NCI-H510A treated with DMSO at 0.1 percent for 48 hours (cell line): ENCODE results near the gene PADI4.
A peak's percentile ranks its signal among the peaks of the same experiment; 100 is the strongest.

Experiments used
- DNase-seq: peaks from one replicate; lab custom pipeline; 2025; lab: John Stamatoyannopoulos, UW

PADI4 gene

DNA sequence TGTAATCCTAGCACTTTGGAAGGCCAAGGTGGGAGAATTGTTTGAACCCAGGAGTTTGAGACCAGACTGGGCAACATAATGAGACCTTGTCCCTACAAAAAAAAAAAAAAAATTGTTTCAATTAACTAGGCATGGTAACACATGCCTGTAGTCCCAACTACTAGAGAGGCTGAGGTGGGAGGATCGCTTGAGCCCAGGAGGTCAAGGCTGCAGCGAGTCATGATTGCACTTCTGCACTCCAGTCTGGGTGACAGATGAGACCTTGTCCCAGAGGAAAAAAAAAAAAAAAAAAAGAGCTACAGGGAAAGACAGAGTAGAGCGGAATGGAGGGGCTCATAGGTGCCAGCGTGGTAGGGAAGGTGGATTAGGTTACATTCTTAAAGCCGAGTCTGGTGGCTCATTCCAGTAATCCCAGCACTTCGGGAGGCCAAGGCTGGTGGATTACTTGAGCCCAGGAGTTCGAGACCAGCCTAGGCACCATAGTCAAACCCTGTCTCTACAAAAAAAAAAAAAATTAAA, 43.0 kb downstream of the PADI4 start:
- DNase-seq: no peak

DNA sequence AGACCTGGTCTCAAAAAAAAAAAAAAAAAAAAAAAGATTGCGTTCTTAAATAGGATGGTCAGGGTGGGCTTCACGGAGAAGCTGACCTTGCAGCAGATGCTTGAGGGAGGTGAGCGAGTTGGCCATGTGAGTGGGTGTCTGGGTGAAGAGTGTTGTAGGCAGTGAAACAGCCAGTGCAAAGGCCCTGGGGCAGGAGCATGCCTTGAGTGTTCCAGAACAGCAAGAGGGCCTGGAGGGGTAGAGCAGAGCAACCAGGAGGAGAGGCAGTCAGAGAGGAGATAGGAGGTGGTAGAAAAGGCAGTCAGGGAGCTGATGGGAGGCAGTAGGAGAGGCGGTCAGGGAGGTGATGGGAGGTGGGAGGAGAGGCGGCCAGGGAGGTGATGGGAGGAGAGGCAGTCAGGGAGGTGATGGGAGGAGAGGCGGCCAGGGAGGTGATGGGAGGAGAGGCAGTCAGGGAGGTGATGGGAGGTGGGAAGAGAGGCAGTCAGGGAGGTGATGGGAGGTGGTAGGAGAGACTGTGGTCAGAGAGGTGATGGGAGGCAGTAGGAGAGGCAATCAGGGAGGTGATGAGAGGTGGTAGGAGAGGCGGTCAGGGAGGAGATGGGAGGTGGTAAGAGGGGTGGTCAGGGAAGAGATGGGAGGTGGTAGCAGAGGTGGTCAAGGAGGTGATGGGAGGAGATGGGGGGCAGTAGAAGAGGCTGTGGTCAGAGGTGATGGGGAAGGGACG, 43.8 kb downstream of the PADI4 start:
- no peak for DNase-seq

DNA sequence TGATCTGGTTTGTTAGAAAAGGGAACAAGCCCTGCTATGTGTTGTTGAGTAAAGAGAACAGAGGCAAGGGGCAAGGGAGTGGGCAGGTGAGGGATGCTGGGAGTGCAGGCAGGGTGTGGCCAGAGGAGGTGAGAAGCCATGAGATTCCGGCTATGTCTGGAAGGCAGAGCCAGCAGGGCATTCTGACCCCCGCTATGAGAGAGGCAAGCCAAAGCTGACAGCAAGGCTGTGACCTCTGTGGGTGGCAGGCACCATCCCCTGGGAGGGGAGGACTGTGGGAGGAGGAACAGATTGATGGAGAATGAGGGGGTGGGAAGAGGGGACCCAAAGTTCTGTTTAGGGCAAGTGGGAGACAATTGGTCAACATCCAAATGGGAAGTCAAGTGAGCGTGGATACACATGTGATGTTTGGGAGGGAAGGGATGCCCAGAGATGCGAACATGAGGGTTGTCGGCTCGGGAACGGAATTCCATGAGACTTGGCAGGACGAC, 44.5 kb downstream of the PADI4 start:
- no peak for DNase-seq

DNA sequence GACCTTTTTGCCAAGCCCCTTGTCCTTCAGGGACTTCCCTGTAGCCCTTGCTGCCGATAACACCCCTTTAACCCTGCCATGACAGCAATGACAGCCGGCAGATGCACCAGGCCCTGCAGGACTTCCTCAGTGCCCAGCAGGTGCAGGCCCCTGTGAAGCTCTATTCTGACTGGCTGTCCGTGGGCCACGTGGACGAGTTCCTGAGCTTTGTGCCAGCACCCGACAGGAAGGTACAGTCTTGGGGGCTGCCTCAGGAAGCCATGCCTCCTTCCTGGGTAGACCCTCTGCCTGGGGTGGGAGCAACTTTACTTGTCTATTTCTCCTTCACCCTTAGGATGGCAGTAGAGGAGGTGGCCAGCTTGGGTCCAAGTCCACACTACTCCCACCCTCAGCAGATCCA, 47.9 kb downstream of the PADI4 start:
- no peak for DNase-seq

DNA sequence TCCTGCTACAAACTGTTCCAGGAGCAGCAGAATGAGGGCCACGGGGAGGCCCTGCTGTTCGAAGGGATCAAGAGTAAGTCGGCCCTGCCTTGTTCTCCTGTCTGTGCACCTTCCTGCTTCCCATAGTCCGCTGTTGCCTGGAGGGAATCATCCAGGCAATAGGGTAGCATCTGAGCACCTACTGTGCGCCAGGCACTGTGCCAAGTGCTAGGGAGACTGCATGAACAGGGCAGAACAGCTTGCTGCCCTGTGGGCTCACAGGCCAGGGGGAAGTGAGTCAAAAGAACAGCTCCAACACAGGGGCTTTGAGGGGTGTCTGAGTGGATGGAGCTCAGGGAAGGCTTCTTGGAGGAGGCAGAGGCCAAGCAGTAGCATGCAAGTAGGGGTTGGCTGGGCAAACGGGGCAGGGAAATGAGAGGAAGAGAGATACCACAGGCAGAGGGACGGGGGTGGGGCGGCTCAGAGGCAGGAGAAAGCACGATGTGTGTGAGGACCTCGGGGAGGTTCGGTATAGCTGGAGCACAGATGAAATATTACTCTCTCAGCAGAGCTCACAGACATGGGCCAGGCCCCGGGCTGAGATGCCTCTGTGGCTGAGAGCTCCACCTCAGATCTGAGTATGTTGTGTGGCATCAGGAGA, 48.5 kb downstream of the PADI4 start:
- DNase-seq: no peak

DNA sequence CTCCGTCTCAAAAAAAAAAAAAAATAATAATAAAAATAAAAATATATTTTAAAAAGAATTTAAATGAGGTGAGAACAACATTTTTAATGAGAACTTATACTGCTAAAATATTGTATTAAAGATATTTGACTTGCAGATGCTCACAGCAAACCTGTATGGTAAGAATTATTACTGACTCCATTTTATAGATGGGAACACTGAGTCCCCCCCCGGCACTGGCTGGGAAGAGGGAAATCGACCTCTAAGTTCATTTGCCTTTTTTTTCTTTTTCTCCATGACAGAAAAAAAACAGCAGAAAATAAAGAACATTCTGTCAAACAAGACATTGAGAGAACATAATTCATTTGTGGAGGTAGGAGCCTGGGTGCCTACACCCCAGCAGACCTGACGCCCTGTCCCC, 50.6 kb downstream of the PADI4 start:
- DNase-seq: no peak

DNA sequence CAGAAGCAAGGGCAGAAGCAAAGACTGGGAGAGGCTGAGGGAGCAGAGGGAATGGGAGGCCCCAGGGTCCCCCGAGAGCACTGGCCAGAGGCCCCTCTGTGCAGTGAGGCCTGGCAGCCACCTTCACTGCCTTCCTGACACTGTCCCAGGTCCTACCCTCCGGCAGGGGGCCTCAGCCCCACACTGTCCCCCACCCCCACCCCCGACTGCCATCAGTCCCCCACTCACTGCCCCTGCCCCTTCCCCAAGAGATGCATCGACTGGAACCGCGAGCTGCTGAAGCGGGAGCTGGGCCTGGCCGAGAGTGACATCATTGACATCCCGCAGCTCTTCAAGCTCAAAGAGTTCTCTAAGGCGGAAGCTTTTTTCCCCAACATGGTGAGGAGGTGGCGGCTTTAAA, 51.0 kb downstream of the PADI4 start:
- no peak for DNase-seq

DNA sequence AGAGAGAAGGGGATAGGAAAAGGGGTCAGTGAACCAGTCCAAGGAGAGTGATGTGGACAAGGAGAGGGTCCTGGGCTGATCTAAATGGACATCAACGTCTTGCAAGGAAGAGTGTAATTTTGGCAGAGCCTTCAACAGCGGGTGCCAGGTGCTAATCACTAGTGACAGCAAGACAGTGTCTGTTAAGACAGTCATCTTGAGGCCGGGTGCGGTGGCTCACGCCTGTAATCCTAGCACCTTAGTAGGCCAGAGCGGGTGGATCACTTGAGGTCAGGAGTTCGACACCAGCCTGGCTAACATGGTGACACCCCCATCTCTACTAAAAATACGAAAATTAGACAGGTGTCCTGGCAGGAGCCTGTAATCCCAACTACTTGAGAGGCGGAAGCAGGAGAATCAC, 51.8 kb downstream of the PADI4 start:
- DNase-seq: no peak

DNA sequence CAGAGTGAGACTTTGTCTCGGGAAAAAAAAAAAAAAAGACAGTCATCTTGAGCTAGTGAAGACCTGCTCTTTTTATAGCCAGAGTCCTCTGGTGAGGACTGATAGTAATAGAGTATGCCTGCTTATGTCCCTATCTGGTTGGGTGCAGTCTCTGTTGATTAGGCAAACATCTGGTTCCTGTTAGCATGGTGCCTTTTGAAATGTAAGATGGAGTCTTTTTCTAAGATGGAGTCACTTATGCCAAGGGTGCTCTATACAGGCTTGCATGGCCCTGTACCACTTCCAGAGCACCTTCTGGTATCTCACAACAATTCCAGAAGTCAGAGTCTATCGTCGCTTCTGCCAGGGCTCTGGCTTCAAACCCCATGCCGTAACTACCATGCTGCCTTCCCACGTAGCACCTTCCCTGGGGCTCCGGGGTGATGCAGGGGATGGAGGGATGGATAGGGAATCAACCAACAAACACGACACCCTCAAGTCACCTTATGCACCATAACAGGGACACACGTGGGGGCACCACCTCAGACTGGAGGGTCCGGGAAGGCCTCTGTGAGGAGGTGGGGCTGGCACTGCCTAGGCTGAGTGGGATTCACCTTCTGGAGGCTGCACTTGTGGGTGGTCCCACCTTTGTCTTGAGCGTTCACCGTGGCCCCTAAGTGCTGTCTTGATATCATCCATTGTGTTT, 52.4 kb downstream of the PADI4 start:
- no peak for DNase-seq

DNA sequence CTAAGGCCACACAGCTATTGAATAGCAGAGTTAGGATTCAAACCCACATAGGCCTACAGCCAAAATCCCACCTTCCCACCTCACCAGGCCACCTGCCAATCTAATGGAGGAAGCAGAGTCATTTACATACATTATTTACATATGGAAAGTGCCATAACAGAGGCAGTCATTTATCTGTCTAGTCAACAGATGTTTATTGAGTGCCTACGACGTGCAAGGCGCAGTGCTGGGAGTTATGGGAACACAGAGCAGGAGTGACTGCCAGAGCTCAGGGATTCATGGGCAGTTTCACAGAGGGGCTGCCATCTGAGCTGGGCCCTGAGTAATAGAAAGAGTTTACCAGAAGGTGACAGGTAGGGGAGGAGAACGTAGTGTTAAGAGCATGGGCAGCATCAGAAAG, 53.7 kb downstream of the PADI4 start:
- no peak for DNase-seq

DNA sequence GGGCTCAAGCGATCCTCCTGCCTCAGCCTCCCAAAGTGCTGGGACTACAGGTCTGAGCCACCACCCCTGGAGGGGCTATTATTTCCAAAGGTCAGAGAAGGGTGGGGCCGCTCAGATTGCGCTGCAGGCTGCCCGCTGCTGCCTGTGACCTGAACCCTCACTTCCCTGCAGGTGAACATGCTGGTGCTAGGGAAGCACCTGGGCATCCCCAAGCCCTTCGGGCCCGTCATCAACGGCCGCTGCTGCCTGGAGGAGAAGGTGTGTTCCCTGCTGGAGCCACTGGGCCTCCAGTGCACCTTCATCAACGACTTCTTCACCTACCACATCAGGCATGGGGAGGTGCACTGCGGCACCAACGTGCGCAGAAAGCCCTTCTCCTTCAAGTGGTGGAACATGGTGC, 55.4 kb downstream of the PADI4 start:
- DNase-seq: no peak

DNA sequence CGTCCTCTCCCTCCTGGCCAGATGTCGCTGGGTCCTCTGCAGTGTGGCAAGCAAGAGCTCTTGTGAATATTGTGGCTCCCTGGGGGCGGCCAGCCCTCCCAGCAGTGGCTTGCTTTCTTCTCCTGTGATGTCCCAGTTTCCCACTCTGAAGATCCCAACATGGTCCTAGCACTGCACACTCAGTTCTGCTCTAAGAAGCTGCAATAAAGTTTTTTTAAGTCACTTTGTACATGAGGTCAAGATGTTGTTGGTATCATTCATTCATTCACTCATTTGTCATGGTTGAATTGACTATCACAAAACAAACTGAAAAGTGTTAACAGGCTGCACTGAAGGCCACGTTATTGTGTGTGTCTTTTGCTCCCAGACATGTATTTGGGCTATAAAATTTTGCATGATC, 55.8 kb downstream of the PADI4 start:
- no peak for DNase-seq

DNA sequence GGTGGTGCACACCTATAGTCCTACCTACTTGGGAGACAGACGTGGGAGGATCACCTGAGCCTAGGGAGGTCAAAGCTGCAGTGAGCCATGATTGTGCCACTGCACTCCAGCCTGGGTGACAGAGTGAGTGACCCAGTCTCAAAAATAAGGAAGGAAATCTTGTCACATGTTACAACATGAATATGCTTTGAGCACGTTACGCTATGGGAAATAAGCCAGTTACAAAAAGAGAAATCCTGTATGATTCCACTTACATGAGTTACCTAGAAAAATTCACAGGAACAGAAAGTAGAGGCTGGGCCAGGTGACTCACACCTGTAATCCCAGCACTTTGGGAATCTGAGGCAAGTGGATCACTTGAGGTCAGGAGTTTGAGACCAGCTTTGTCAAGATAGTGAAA, 57.3 kb downstream of the PADI4 start:
- no peak for DNase-seq

DNA sequence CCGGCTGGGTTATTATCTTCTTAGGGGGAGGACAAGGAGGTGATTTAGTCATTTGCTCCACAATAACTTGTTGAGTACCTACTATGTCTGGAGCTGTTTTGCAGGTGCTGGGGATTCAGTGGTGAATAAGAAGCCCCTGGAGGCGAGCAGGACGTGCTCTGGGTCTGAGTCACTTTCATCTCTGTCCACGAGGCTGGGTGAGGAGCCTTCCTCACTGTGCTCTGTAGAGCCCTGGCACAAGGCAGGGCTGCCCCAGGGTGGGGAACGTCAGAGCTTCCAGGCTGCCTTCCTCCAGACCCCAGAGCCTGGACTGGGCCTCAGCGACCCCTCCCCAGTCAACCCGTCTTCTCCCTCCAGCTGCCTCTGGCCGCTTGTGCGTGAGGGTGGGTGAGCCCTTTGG, 61.5 kb downstream of the PADI4 start:
- no peak for DNase-seq

DNA sequence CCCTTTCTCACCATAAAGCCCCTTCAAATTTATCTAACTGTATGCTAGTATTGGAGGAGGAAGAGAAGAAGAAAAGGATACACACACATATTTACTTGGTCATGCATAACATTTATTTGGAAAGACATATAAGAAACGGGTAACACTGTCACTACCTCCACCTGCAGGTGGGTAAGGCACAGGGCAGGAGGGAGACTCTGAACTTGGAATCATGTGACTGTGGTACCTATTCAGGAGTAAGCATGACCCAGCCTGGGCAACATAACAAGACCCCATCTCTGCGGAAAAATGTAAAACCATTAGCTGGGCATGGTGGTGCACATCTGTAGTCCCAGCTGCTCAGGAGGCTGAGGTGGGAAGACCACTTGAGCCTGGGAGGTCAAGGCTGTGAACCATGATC, 62.6 kb downstream of the PADI4 start:
- DNase-seq: peak; percentile 31

DNA sequence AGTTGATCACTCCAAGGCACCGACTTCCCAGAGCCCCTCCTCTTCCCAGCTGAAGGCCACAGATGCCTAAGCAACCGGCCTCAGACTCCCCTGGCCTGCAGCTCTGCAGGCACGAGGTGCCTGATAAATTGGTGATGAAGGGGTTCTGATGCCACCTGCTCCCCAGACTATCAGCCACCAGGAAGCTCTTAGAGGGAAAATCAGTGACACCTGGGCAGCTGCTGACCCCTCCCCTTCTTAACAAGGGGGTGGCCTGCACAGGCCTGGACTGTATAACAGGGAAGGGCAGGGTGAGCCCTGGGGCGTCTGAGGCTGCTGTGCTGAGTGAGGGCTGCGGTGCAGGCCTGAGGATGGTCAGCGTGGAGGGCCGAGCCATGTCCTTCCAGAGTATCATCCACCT, 63.9 kb downstream of the PADI4 start, which contains the start of gene PADI6:
Gene PADI6 (plus strand): TSS at position 301 of the 400 bp plus-strand sequence. CDS start 50 bp downstream, at position 351.
- DNase-seq: no peak

DNA sequence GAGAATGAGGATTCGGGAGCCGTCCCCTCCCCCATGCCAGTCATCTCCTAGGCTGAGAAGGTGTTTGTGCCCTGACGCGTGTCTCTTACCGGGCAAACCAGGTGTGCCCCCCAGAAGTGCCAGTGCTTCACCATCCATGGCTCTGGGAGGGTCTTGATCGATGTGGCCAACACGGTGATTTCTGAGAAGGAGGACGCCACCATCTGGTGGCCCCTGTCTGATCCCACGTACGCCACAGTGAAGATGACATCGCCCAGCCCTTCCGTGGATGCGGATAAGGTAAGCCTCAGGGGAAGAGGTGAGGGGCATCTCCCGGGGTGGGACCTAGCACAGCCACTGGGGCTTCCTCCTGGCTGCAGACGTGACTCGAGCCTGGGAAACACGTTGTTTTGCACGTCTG, 65.0 kb downstream of the PADI4 start:
- no peak for DNase-seq

DNA sequence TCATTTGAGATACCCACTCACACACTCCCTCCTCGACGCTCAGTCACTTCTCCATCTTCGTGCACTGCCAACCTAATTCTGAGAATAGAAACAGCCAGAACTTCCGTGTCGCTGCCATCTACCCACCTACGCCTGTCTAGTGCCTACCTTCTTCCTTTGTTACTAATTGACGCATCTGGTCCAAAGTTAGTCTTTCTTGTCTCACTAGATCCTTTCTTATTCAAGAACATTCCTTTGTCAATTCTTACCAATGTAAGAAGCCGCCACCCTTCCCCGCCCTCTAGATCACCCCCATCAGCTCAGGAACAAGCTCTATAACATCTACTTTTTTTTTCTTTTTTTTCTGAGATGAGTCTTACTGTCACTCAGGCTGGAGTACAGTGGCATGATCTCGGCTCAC, 67.7 kb downstream of the PADI4 start:
- DNase-seq: no peak

DNA sequence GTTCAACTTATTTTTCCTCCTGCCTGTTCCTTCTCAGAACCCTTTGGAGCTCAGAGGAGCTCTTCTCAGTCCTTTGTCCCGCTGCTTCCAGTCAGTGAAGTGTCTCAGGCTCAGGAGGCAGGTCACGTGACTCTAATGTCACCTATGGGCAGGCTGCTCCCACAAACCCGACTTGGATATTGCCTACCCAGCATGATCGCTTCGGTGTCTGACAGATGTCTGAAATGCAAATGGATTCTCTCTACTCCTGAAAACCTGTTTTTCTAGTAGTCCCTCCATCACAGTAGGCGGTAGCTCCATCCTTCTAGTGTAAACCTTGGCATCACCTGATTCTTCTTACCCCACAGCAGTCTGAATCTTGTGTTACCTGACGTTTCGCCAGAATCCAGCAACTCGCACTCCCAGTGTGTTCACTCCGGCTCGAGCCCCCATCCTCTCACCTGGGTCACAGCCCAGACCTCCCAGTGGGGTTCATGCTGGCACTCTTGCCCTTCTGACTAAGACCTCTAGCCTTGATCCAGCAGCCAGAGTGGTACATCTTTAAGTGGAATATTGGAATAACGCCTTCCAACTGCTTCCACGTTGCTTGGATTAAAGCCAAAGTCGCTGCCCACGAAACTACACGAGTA, 69.4 kb downstream of the PADI4 start:
- DNase-seq: peak; percentile 95

DNA sequence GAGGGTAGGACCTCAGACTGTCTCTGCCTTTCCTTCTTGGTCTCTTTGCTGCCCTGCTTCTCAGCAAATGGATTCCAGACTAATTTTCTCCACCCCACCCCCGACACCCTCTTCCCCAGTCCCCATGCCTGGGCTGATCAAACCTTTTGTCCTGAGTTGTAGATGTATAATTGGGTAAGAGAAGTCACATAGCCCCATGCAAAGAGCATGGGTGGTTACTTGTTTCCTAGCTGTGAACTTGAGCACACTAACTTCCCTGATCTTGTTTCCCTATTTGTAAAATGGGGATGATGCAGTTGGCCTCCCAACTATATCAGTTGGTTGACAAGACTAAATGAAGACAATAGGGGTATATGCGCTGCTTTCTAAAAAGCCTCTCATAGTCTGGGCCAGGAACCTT, 73.2 kb downstream of the PADI4 start:
- no peak for DNase-seq

DNA sequence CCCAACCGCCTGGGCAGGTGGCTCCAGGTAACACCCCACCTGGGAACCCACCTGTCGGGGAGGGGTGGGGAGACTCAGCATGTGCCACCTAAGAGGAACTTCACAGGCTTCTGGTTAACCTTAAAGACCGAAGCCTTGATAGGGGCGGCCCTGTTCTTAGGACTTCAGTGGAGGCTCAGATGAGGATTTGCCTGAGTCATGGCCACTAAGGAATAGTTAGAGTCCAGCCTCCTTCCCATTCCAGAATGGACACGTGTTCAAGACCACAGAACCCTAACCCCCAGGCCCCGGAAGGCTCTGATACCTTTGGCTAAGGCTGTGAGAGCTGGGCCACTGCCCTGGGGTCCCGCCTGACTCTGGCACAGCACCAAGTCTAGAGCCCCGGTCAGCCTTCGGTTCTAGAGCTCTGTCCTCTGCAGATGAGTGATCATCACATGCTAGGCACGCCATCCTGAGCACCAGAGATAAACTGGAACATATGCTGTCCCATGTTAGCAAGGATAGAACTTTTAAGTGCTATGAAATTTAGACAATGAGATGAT, 84.3 kb downstream of the PADI4 start:
- DNase-seq: no peak

DNA sequence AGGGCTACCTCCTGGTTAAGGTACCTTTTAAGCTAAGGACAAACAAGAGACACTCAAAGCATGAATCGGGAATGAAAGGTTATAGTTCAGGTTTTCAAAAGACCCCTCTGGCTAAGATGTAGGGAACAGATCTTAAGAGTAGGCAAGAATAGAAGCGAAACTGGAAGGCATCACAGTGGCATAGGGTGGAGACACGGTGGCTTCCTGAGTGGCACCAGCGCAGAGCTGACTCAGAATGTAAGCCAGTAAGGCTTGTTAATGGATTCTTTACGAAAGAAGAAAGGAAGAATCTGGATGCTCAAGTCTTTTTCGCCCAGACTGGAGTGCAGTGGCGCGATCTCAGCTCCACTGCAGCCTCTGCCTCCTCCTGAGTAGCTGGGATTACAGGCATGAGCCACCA, 85.2 kb downstream of the PADI4 start:
- no peak for DNase-seq
